H1 (cell line): Measurements from ENCODE around the gene KLHL29. TPM values are rescaled to one million over a fixed set of nuclear protein-coding genes. Genes with fewer than 3 reads are reported as not detected.

Source experiments
- EGR1 ChIP-seq: IDR thresholded peaks from 2 replicates; pipeline ENCODE4 v1.6.1; 2011; ENCODE audit warnings: low read depth, low read length, borderline replicate concordance
- polyA plus RNA-seq, 7 experiments: library from polyadenylated mRNA; depleted of rRNA in 3 of 7; stranded (reverse) in 5 of 7; unstranded in 2 of 7; fragments of >200 nt in 5 of 7; fragments of 200-250 nt in 2 of 7; gene quantifications; 1 replicate in 5 of 7; 2 replicates in 1 of 7; 4 replicates in 1 of 7; pipeline versions ENCODE4 v1.2.1 to v1.2.3, GENCODE V29; 2011 to 2013; ENCODE audit warnings: missing spikeins in 2 of 7, mixed read lengths in 2 of 7
- total RNA-seq: library from RNA; stranded (reverse); fragmentation: NEBNext Ultra II Directional; extraction: Animal tissue kit (Norgen Biotek cat#: 25700); gene quantifications from 2 replicates; pipeline ENCODE4 v1.2.1, GENCODE V29; 2021

The KLHL29 gene
- total and polyA plus RNA-seq, 2 of the 8 experiments (the other 6 are each of a cell fraction or from before 2014, with no cell fraction given): 1.1 to 4.7 TPM

- TF ChIP-seq EGR1: no peak
These were observed 104.7 kb downstream of the KLHL29 start (continued) for GRCh38 chr2:23489471-23490322.
